COR-L47 (cell line): Measurements from ENCODE around the gene SLC29A3.
"Not testable (repeated sequence)": the region's sequence is repeated elsewhere in the genome, so short reads cannot be mapped to it uniquely, and the experiment has no call there.

Experiments
- DNase-seq: peaks from one replicate; lab custom pipeline; 2025; lab: John Stamatoyannopoulos, UW

The SLC29A3 gene

GRCh38 chr10:71319042-71319799 lies at the start of gene SLC29A3:
Gene SLC29A3, plus strand, starts transcription at chr10:71319259. Its CDS starts 51 bp downstream, at chr10:71319310.
- peak; percentile 53 for DNase-seq

GRCh38 chr10:71269301-71270288 lies 49.5 kb upstream of the SLC29A3 start:
- DNase-seq, result no peak

GRCh38 chr10:71270301-71271220 lies 48.5 kb upstream of the SLC29A3 start:
- peak; percentile 23 for DNase-seq

- DNase-seq, result no peak
Observed at GRCh38 chr10:71271662-71272055, 47.4 kb upstream of the SLC29A3 start.

- no peak for DNase-seq
Observed at GRCh38 chr10:71272056-71272771, 46.8 kb upstream of the SLC29A3 start.

GRCh38 chr10:71272974-71273373 lies 46.1 kb upstream of the SLC29A3 start:
- DNase-seq, result not testable (repeated sequence)

- DNase-seq, result no peak
Observed at GRCh38 chr10:71273506-71273905, 45.6 kb upstream of the SLC29A3 start.

- DNase-seq, result no peak
Observed at GRCh38 chr10:71274901-71275796, 43.9 kb upstream of the SLC29A3 start.

GRCh38 chr10:71276873-71277272 lies 42.2 kb upstream of the SLC29A3 start:
- no peak for DNase-seq

GRCh38 chr10:71277914-71278665 lies 41.0 kb upstream of the SLC29A3 start:
- no peak for DNase-seq

GRCh38 chr10:71278691-71279588 lies 40.1 kb upstream of the SLC29A3 start:
- no peak for DNase-seq

- DNase-seq, result no peak
Observed at GRCh38 chr10:71279590-71280170, 39.4 kb upstream of the SLC29A3 start.

- no peak for DNase-seq
Observed at GRCh38 chr10:71280216-71280615, 38.8 kb upstream of the SLC29A3 start.

GRCh38 chr10:71280825-71281224 lies 38.2 kb upstream of the SLC29A3 start:
- no peak for DNase-seq

GRCh38 chr10:71281646-71282322 lies 37.3 kb upstream of the SLC29A3 start:
- peak; percentile 49 for DNase-seq

GRCh38 chr10:71282323-71282680 lies 36.8 kb upstream of the SLC29A3 start:
- DNase-seq, result no peak

- DNase-seq, result no peak
Observed at GRCh38 chr10:71283410-71283809, 35.6 kb upstream of the SLC29A3 start.
